H1 (cell line): ENCODE measurements around the gene ASCL5. TPM values are rescaled to one million over a fixed set of nuclear protein-coding genes. Genes with fewer than 3 reads are reported as not detected.

Experiments
- CTCF ChIA-PET: fragments of 300-600 bp; sonication (Branson Sonifier 250); formaldehyde crosslinking; loops from one replicate; lab custom pipeline; 2021; ENCODE audit not compliant: partially characterized antibody; lab: Charles Lee
- POLR2A ChIA-PET: fragments of 300-600 bp; sonication (Branson Sonifier 250); formaldehyde crosslinking; loops from one replicate; lab custom pipeline; 2021; ENCODE audit warnings: inconsistent platforms; ENCODE audit not compliant: partially characterized antibody; lab: Charles Lee
- DNase-seq, 2 experiments: peaks; one replicate each; pipeline versions ENCODE4 v3.0.0 to v3.0.0-alpha.2; 2010 to 2022; ENCODE audit warnings: low spot score in 2 of 2, low read depth in 1 of 2, mixed read lengths in 1 of 2
- FAIRE-seq: peaks from 2 replicates; lab custom pipeline; 2011; peaks lifted over from hg19 to GRCh38; lab: Jason Lieb, UNC
- H2AFZ ChIP-seq: 2 replicates; pipeline ENCODE4 v1.8.1; 2012; ENCODE audit warnings: low read length, inconsistent platforms
- H2AK5ac ChIP-seq: 2 replicates; pipeline ENCODE4 v1.6.1; 2013; ENCODE audit warnings: low read depth, low read length
- H2BK120ac ChIP-seq: replicated peaks from 2 replicates; pipeline ENCODE3; 2013; ENCODE audit warnings: low read depth, low read length, inconsistent platforms
- H2BK12ac ChIP-seq: 2 replicates; pipeline ENCODE4 v1.6.1; 2013; ENCODE audit warnings: low read depth, low read length
- H2BK15ac ChIP-seq: 2 replicates; pipeline ENCODE4 v1.6.1; 2013; ENCODE audit warnings: low read length
- H2BK20ac ChIP-seq: 2 replicates; pipeline ENCODE4 v1.6.1; 2013; ENCODE audit warnings: low read length
- H2BK5ac ChIP-seq: 2 replicates; pipeline ENCODE4 v1.6.1; 2013; ENCODE audit warnings: low read depth, low read length
- H3K14ac ChIP-seq: 2 replicates; pipeline ENCODE4 v1.6.1; 2013; ENCODE audit warnings: inconsistent platforms; ENCODE audit not compliant: insufficient read length
- H3K18ac ChIP-seq: 2 replicates; pipeline ENCODE4 v1.6.1; 2013; ENCODE audit warnings: low read length; ENCODE audit errors: extremely low read depth
- H3K23ac ChIP-seq: 2 replicates; pipeline ENCODE4 v1.6.1; 2013; ENCODE audit warnings: inconsistent platforms; ENCODE audit not compliant: insufficient read length
- H3K23me2 ChIP-seq: 2 replicates; pipeline ENCODE4 v1.6.1; 2013; ENCODE audit warnings: low read depth, low read length
- H3K27ac ChIP-seq: 2 replicates; pipeline ENCODE4 v1.6.1; 2011; ENCODE audit warnings: low read depth, low read length, inconsistent platforms
- H3K27me3 ChIP-seq, 4 experiments: replicated peaks in 1 of 4; 1 replicate in 1 of 4; 2 replicates in 3 of 4; pipeline versions ENCODE4 v1.6.1 to v1.8.1; 2011 to 2013; ENCODE audit warnings: low read length in 3 of 4, mild to moderate bottlenecking in 3 of 4, inconsistent platforms in 2 of 4, mixed read lengths in 2 of 4, moderate library complexity in 1 of 4; ENCODE audit not compliant: control insufficient read depth in 3 of 4, insufficient read depth in 3 of 4; ENCODE audit errors: extremely low read depth in 1 of 4
- H3K36me3 ChIP-seq, 4 experiments: 2 replicates each; pipeline versions ENCODE4 v1.6.1 to v1.8.1; 2011 to 2013; ENCODE audit warnings: mild to moderate bottlenecking in 4 of 4, low read length in 3 of 4, moderate library complexity in 2 of 4, control low read depth in 1 of 4, inconsistent platforms in 1 of 4; ENCODE audit not compliant: insufficient read depth in 4 of 4, control insufficient read depth in 2 of 4
- H3K4ac ChIP-seq: replicated peaks from 2 replicates; pipeline ENCODE3; 2013; ENCODE audit warnings: low read length, low read depth, mixed read lengths, inconsistent platforms; ENCODE audit not compliant: insufficient read length
- H3K4me1 ChIP-seq, 4 experiments: replicated peaks in 1 of 4; 1 replicate in 1 of 4; 2 replicates in 3 of 4; pipeline versions ENCODE4 v1.6.1 to v1.8.1; 2011 to 2013; ENCODE audit warnings: low read length in 3 of 4, inconsistent platforms in 2 of 4, mixed read lengths in 1 of 4; ENCODE audit not compliant: insufficient read depth in 4 of 4, control insufficient read depth in 3 of 4
- H3K4me2 ChIP-seq, 2 experiments: 2 replicates each; pipeline versions ENCODE4 v1.6.1 to v1.8.1; 2011 to 2013; ENCODE audit warnings: low read depth in 2 of 2, low read length in 2 of 2, control low read depth in 1 of 2, inconsistent platforms in 1 of 2, mild to moderate bottlenecking in 1 of 2; ENCODE audit not compliant: insufficient read depth in 1 of 2
- H3K4me3 ChIP-seq, 4 experiments: fragments of 200-600, 300-600 bp in 1 of 4; sonication (generic), shearing (Covaris generic), sonication (Bioruptor Twin) in 1 of 4; 2 replicates each; pipeline versions ENCODE4 v1.5.1 to v1.8.1; 2011 to 2016; ENCODE audit warnings: low read length in 4 of 4, low read depth in 3 of 4, control low read depth in 2 of 4, inconsistent platforms in 2 of 4, mild to moderate bottlenecking in 2 of 4, mixed read lengths in 1 of 4, moderate library complexity in 1 of 4; ENCODE audit not compliant: insufficient read depth in 2 of 4; ENCODE audit errors: extremely low read depth in 1 of 4
- H3K56ac ChIP-seq: replicated peaks from 2 replicates; pipeline ENCODE3; 2013; ENCODE audit warnings: low read depth, mild to moderate bottlenecking, mixed read lengths, low read length, inconsistent platforms; ENCODE audit not compliant: insufficient read length
- H3K79me1 ChIP-seq: 2 replicates; pipeline ENCODE4 v1.6.1; 2013; ENCODE audit warnings: low read depth, low read length, control low read depth
- H3K79me2 ChIP-seq, 2 experiments: 2 replicates each; pipeline versions ENCODE4 v1.6.1 to v1.8.1; 2012 to 2013; ENCODE audit warnings: low read length in 2 of 2, mild to moderate bottlenecking in 2 of 2, inconsistent platforms in 1 of 2; ENCODE audit not compliant: insufficient read depth in 2 of 2, control insufficient read depth in 1 of 2
- H3K9ac ChIP-seq, 4 experiments: replicated peaks in 1 of 4; 1 replicate in 1 of 4; 2 replicates in 3 of 4; pipeline versions ENCODE4 v1.6.1 to v1.8.1; 2011 to 2013; ENCODE audit warnings: low read depth in 3 of 4, low read length in 3 of 4, control low read depth in 2 of 4, mild to moderate bottlenecking in 2 of 4, moderate library complexity in 2 of 4, inconsistent platforms in 1 of 4; ENCODE audit errors: extremely low read depth in 1 of 4
- H3K9me3 ChIP-seq, 2 experiments: 2 replicates each; pipeline versions ENCODE4 v1.6.1 to v1.8.1; 2012 to 2013; ENCODE audit warnings: mild to moderate bottlenecking in 2 of 2, moderate library complexity in 2 of 2, control low read depth in 1 of 2, inconsistent platforms in 1 of 2, low read depth in 1 of 2, low read length in 1 of 2, mixed read lengths in 1 of 2; ENCODE audit not compliant: insufficient read depth in 2 of 2
- H4K20me1 ChIP-seq, 2 experiments: replicated peaks in 1 of 2; 2 replicates each; pipeline versions ENCODE3 to v1.8.1; 2011 to 2013; ENCODE audit warnings: inconsistent platforms in 2 of 2, low read length in 2 of 2, mild to moderate bottlenecking in 1 of 2; ENCODE audit not compliant: insufficient read depth in 2 of 2, control insufficient read depth in 1 of 2
- H4K5ac ChIP-seq: 2 replicates; pipeline ENCODE4 v1.6.1; 2013; ENCODE audit warnings: low read length, low read depth, mixed read lengths, inconsistent platforms; ENCODE audit not compliant: insufficient read length
- H4K8ac ChIP-seq: 2 replicates; pipeline ENCODE4 v1.8.0; 2013; ENCODE audit warnings: mild to moderate bottlenecking, moderate library complexity, low read length, inconsistent platforms; ENCODE audit not compliant: insufficient read depth; ENCODE audit errors: extremely low read depth
- H4K91ac ChIP-seq: replicated peaks from 2 replicates; pipeline ENCODE3; 2013; ENCODE audit warnings: low read length, mixed read lengths, inconsistent platforms; ENCODE audit not compliant: insufficient read length
- ASH2L ChIP-seq: fragments of 200-600, 300-600 bp; sonication (generic); IDR thresholded peaks from one replicate; pipeline ENCODE4 v1.7.1; 2017; ENCODE audit warnings: low read length
- BRCA1 ChIP-seq: IDR thresholded peaks from 2 replicates; pipeline ENCODE4 v1.6.1; 2012; ENCODE audit warnings: low read depth, low read length, improper control_type of control experiment
- CHD2 ChIP-seq: IDR thresholded peaks from 2 replicates; pipeline ENCODE4 v1.6.1; 2012; ENCODE audit warnings: low read length, improper control_type of control experiment
- CREB1 ChIP-seq: IDR thresholded peaks from 2 replicates; pipeline ENCODE4 v1.6.1; 2012; ENCODE audit warnings: inconsistent platforms
- MAFK ChIP-seq: IDR thresholded peaks from 2 replicates; pipeline ENCODE4 v1.6.1; 2012; ENCODE audit warnings: low read depth, mild to moderate bottlenecking, improper control_type of control experiment, low read length
- NRF1 ChIP-seq: IDR thresholded peaks from 2 replicates; pipeline ENCODE4 v1.6.1; 2011; ENCODE audit warnings: mild to moderate bottlenecking, low read depth, low read length, improper control_type of control experiment
- RFX5 ChIP-seq: IDR thresholded peaks from 2 replicates; pipeline ENCODE4 v1.6.1; 2011; ENCODE audit warnings: low read depth, low read length, improper control_type of control experiment, borderline replicate concordance
- SIRT6 ChIP-seq: IDR thresholded peaks from one replicate; pipeline ENCODE4 v1.7.1; 2012; ENCODE audit warnings: low read length, inconsistent platforms
- SP1 ChIP-seq: IDR thresholded peaks from 2 replicates; pipeline ENCODE4 v1.6.1; 2011; ENCODE audit warnings: low read depth, low read length
- TAF7 ChIP-seq: optimal IDR thresholded peaks from 2 replicates; pipeline ENCODE3; 2011; ENCODE audit warnings: low read depth, mild to moderate bottlenecking, inconsistent platforms, low read length, moderate library complexity, borderline replicate concordance
- TBP ChIP-seq: IDR thresholded peaks from 2 replicates; pipeline ENCODE4 v1.6.1; 2011; ENCODE audit warnings: low read depth, low read length, improper control_type of control experiment
- YY1 ChIP-seq: IDR thresholded peaks from 2 replicates; pipeline ENCODE4 v1.6.1; 2011; ENCODE audit warnings: low read depth, mild to moderate bottlenecking, low read length
- ZNF274 ChIP-seq: IDR thresholded peaks from 2 replicates; pipeline ENCODE4 v1.7.0; 2012; ENCODE audit warnings: low read length, borderline replicate concordance; ENCODE audit errors: extremely low read depth
- WGBS, 2 experiments: shearing (Covaris generic) in 1 of 2; methylation state at CpG; one replicate each; pipeline versions ENCODE4 v1.1.6 to v1.1.7; 2013 to 2015; ENCODE audit warnings: low lambda C conversion rate in 2 of 2, mixed read lengths in 2 of 2, inconsistent platforms in 1 of 2, low coverage in 1 of 2, missing lambda C conversion rate in 1 of 2; ENCODE audit not compliant: insufficient replicate concordance in 2 of 2, insufficient coverage in 1 of 2, insufficient read length in 1 of 2; ENCODE audit errors: extremely low coverage in 1 of 2, missing lambda C conversion rate in 1 of 2; 5-methylcytosine and 5-hydroxymethylcytosine counted together
- polyA plus RNA-seq, 7 experiments: library from polyadenylated mRNA; depleted of rRNA in 3 of 7; stranded (reverse) in 5 of 7; unstranded in 2 of 7; fragments of >200 nt in 5 of 7; fragments of 200-250 nt in 2 of 7; gene quantifications; 1 replicate in 5 of 7; 2 replicates in 1 of 7; 4 replicates in 1 of 7; pipeline versions ENCODE4 v1.2.1 to v1.2.3, GENCODE V29; 2011 to 2013; ENCODE audit warnings: missing spikeins in 2 of 7, mixed read lengths in 2 of 7
- total RNA-seq: library from RNA; stranded (reverse); fragmentation: NEBNext Ultra II Directional; extraction: Animal tissue kit (Norgen Biotek cat#: 25700); gene quantifications from 2 replicates; pipeline ENCODE4 v1.2.1, GENCODE V29; 2021
- TF ChIP-seq, protein P1 (sequence below): IDR thresholded peaks from 2 replicates; pipeline ENCODE4 v1.6.1; 2012; ENCODE audit warnings: inconsistent platforms

Gene ASCL5
- total and polyA plus RNA-seq, 2 of the 8 experiments (the other 6 are each of a cell fraction or from before 2014, with no cell fraction given), result 0.29 to 0.41 TPM

DNA sequence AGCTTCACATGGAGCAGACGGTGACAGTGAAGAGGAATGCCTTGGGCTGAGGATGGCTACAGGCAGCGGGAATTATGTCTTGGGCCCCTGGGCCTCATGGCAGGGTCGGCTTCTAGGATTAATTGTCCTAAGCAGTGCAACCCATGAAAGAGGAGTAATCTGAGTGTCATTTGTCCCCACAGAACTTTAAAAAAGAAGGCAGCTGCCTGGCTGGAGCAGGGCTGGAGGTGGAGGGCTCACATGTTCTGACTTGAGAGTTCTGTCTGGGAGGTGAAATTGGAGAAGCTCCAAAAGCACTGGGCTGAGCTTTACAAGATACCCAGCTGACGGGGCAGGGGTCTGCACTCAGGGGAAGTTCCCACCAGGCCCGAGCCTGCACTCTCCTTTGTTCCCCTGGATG is 37.4 kb downstream of the ASCL5 start:
- ChIA-PET POLR2A (no interaction called here), CTCF (interaction anchor here (0.8 to 3.6 kb wide), 10 partner anchors 9 to 108 kb away, joined by 3 to 29 read pairs (median 3); no protein-coding TSS in a partner anchor)
- Histone ChIP-seq H3K27ac (no peak overlapping the region), H3K9ac (no peak overlapping the region), H3K9me3 (no peaks in the 10 kb centered on the region), H3K79me1 (no peaks in the 10 kb centered on the region), H2BK12ac (no peak overlapping the region), H2BK120ac (no peak overlapping the region), H3K4me1 (no peaks in the 10 kb centered on the region), H3K4me3 (no peak overlapping the region), H3K56ac (no peak overlapping the region), H3K4me2 (no peak overlapping the region), H2AK5ac (no peak overlapping the region), H3K18ac (no peak overlapping the region), H4K91ac (no peak overlapping the region), H3K36me3 (no peaks in the 10 kb centered on the region), H2BK20ac (no peak overlapping the region), H3K4ac (no peak overlapping the region), H3K14ac (no peak overlapping the region), H3K23ac (no peak overlapping the region), H2BK15ac (peak overlapping the region; percentile 37; the same call in 1 of the 2 replicates), H4K8ac (no peak overlapping the region), H4K5ac (no peak overlapping the region), H2BK5ac (no peak overlapping the region), H4K20me1 (no peaks in the 10 kb centered on the region), H2AFZ (no peak overlapping the region), H3K27me3 (no peaks in the 10 kb centered on the region), H3K23me2 (no peaks in the 10 kb centered on the region), H3K79me2 (no peaks in the 10 kb centered on the region)
- FAIRE-seq, result no peak
- 79% methylated on average over 5 of the region's 5 CpGs; no CpG with 5 or more reads in 1 of the 2 experiments for WGBS, 2 experiments
- TF ChIP-seq, protein P1, sequence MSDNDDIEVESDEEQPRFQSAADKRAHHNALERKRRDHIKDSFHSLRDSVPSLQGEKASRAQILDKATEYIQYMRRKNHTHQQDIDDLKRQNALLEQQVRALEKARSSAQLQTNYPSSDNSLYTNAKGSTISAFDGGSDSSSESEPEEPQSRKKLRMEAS, result no peak
- TF ChIP-seq TAF7, result no peak
- no peak for TF ChIP-seq NRF1
- TF ChIP-seq CHD2, result no peak
- TF ChIP-seq MAFK, result no peak
- TF ChIP-seq ASH2L, result no peak
- no peak for TF ChIP-seq RFX5
- TF ChIP-seq ZNF274, result no peak
- TF ChIP-seq BRCA1, result no peak
- no peak for TF ChIP-seq CREB1
- no peak for TF ChIP-seq SIRT6
- TF ChIP-seq SP1, result no peak
- TF ChIP-seq TBP, result no peak
- TF ChIP-seq YY1, result no peak
- no peak for DNase-seq
